ENCODE data around the gene AK8.
"Not testable (repeated sequence)": the region's sequence is repeated elsewhere in the genome, so short reads cannot be mapped to it uniquely, and the experiment has no call there.

Gene AK8

DNA sequence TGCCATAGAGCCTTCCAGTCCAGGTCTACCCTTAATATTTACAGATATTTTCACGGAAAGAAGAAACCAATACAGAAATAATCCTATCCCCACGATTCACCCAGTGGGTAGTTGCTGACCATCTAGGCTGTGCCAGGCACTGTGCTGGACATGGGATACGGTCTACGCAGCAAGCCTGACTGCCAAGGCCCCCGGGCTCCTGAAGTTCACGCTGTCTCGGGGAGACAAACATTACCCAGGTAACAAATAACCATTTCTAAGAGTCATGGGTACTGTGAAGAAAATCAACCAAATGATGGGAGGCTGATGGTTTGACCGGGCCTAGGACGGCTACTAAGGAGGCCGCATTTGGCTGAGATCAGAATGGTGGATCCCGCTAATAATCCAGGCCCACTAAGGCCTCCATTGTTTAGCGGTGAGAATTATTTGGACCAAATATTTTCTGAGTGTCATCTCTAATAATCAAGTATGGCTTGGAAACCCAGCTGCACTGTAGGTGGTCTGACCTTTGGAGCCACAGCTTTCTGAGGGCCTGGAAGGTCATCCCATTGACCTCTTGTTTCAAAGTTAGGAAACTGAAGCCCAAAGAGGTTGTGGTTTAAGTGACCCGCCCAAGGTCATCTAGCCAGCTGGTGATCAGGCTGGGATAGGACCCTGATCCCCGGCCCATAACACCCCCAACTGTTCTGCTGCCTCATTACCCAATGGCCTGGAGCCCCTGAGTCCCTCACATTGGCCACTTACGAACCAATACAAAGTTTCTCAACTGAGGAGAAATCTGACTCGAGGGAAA is 82.4 kb downstream of the AK8 start:
- DNase-seq = no peak

DNA sequence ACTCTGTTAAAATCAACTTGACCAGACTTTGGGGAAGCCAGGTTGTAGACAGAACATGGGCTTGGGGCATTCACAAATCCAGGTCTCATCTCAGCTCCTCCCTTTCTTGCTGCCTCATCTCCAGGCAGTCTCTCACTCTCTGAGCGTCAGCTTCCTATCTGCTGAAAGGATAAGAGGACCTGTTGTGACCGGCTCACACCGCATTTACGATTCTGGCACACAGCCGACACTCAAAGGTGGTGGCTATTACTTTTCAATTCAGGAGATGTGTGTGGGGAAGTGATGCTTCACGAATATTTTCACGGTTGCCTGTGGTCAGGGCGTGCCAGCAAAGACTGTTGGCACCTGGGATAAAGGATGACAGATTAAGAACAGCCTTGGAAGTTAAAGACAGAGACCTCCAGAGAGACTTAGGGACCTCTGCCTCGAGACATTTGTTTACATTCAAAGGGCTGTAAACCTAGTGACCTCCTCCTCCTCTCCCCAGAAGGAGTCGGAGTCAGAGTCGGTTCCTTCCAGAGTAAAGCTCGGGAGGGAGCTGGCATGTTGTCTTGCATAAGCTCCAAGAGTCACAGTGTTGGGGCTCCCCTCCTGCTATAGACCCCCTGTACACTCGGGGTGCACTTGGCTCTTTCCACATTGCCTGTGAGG is 83.2 kb downstream of the AK8 start:
- DNase-seq = no peak

GRCh38 chr9:132793606-132794580 is 84.2 kb downstream of the AK8 start:
- no peak for DNase-seq

- no peak for DNase-seq
These were observed 85.5 kb downstream of the AK8 start for GRCh38 chr9:132792547-132792946.

- no peak for DNase-seq
These were observed 86.3 kb downstream of the AK8 start for GRCh38 chr9:132791699-132792240.

DNA sequence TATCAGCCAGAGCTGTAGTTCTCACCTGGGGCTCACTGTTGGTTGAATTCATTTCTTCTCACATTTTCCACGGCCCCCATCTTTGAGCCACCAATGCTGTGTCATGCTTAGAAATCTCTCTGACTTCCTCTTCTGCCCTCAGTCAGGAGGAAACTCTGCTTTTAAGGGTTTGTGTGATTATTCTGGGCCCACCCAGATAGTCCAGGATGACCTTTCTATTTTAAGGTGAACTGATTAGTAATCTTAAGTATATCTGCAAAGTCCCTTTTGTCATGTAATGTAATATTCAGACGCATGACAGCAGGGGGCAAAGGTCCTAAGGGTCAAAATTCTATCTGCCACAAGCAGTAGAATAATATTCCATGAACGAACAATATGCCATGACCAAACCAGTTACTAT is 88.4 kb downstream of the AK8 start:
- DNase-seq = no peak

- DNase-seq = no peak
These were observed 89.7 kb downstream of the AK8 start for GRCh38 chr9:132788378-132788777.

DNA sequence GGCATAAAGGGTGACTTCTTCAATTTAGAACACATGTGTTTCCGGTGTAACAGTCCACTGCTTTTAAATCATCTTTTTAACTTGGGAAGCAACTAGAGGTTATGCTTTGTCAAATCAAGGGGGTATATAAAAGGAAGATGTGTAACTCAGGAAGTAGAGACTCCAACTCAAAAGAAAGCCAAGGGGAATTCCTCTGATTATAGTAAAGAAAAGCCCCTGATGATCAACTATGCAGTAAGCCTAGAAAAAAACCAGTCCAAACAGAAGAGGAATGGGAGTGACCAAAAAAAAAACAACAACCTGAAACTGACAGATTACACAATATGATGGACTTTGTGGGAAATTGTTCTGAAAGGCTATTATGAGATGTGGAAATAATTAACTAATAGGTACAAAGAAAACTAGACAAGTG is 90.3 kb downstream of the AK8 start:
- DNase-seq = no peak

GRCh38 chr9:132784286-132784830 is 93.7 kb downstream of the AK8 start:
- no peak for DNase-seq

DNA sequence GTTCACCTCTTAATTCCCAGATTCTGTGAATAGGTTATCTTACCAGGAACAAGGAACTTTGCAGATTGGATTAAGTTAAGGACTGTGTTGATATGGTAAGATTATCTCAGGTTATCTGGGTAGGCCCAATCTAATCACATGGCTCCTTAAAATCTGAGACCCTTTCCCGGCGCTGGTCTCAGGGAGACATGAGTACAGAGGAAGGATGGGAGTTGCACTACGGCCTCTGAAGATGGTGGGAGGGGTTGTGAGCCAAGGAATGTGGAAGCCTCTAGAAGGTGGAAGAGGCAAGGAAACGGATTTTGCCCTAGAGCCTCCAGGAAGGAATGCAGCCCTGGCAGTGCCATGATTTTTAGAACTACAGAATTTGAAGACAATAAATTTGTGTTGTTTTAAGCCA is 95.1 kb downstream of the AK8 start:
- DNase-seq = no peak

DNA sequence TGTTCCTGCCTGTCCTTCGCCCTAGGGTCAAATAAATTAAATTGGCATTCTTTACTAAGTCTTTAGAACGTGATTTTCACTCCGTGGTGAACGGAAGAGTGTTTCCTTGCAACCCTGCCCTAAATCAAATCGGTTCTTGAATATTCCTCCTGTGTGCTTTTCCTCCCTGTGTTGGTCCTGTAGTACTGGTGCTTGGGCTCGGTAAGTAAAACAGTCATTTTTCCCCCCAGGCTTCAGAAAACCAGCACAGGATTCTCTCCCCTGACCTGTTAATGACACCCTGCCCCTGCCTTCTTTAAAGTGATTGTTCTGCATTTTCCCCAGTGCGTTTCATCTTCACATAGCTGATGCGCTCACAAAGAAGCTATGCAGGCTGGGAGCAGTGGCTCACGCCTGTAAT is 96.0 kb downstream of the AK8 start:
- DNase-seq = no peak

GRCh38 chr9:132780230-132781007 is 97.7 kb downstream of the AK8 start:
- DNase-seq = no peak

GRCh38 chr9:132776891-132777290 is 101.2 kb downstream of the AK8 start:
- no peak for DNase-seq

DNA sequence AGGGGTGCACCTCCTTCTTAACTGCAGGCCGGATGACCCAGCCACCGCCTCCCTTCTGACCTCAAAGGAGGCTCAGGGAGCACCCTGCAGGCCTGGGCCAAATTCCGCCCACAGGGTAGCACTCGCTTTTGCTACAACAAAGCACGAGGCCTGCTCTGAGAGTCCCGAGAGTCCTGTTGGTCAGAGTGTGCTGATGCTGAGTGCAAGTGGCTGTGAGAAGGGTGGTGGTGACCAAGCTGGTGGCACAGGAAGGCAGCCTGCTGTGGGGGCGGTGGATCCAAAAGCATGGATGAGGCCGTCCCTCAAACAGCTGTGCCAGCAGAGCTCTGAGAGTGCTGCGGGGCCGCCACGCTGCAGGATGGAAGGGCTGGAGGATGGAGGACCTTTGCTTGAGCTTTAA is 101.8 kb downstream of the AK8 start:
- DNase-seq = no peak

DNA sequence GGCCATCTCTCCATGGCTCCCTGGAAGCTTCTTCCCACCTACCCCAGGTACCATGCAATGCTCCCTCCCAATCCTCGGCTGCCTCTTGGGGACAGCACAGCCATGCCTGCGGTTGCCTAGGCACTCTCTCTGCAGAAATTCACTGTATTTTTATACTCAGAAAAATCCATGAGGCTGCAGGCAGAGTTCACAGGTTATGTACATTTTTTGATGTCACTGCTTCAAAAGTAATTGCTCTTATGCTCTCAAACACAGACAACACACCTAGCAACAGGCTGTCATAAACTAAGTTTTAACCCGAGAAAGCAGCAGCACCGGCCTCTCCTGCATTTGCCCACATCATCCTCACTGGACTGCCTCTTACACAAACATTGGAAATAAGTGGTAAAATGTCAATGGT is 102.4 kb downstream of the AK8 start:
- DNase-seq = no peak

DNA sequence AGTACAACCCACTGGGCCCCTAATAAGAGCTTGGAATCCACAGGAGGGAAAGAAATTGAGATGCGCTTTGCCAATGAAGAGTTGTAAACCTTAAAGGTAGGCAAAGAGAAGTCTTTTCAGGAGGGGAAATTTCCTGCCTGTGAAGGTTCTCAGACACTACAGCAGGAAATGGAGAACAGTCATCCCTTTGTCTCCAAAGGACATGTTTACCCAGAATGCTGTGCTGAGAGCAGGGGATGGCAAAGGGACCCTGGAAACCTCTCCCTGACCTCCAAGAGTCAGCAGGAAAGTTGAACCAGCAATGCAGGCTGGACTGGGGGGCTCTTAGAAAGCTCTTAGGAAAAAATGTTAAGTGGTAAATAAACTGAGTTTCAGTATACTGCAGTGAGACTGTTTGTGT is 103.2 kb downstream of the AK8 start:
- no peak for DNase-seq

DNA sequence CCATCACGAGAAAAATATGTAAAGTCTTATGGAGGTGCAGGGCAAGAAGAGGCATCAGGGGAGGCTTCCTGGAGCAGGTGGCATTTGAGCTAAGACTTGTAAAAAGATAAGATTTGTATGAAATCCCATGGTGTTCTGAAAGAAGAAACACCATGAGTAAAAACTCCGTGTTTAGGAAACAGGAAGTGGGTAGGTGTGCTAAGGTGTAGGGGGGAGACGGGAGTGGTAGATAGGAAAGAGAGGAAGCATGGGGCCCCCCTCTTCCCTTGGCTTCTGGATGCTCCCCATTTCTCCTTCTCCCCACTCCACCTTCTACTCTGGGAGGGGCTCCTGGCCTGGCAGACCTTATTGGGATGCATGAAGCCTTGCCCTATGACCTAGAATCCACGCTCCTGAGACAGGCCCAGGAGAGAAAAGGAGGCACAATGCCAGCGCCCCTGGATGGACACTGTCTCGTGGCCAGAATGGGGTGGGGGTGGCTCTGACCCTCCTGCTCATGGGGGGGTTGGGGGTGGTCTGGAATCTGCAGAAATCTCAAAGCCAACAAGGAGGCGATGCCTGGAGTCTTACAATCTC is 104.2 kb downstream of the AK8 start:
- DNase-seq = no peak

DNA sequence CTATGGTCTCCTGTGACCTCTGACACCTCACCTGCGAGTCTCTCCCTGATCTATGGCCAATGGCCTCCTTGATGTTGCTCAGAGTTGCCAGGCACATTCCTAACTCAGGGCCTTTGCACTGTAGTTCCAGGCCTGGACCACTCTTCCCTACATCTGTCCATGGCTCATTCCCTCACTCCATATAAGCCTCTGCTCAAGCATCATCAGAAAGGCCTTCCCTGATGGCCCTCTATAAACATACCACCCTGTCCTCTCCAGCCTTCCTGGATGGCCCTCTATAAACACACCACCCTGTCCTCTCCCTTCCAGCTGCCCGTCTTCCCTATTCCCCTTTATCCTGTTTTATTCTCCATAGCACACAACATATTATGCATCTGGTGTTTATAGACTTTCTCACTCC is 105.0 kb downstream of the AK8 start:
- no peak for DNase-seq

- not testable (repeated sequence) for DNase-seq
These were observed 106.3 kb downstream of the AK8 start for GRCh38 chr9:132771752-132772151.

GRCh38 chr9:132770770-132771310 is 107.2 kb downstream of the AK8 start:
- DNase-seq = no peak

Data from NCI-H1930 (cell line).